Measurements from ENCODE around the gene BLID. TPM values are rescaled to one million over a fixed set of nuclear protein-coding genes. Genes with fewer than 3 reads are reported as not detected.
A peak's percentile ranks its signal among the peaks of the same experiment; 100 is the strongest.

The BLID gene, protein sequence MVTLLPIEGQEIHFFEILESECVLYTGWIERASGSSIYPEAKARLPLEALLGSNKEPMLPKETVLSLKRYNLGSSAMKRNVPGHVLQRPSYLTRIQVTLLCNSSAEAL
- not detected for polyA plus RNA-seq (ENCODE audit: insufficient read length in 4 of 4)

DNA sequence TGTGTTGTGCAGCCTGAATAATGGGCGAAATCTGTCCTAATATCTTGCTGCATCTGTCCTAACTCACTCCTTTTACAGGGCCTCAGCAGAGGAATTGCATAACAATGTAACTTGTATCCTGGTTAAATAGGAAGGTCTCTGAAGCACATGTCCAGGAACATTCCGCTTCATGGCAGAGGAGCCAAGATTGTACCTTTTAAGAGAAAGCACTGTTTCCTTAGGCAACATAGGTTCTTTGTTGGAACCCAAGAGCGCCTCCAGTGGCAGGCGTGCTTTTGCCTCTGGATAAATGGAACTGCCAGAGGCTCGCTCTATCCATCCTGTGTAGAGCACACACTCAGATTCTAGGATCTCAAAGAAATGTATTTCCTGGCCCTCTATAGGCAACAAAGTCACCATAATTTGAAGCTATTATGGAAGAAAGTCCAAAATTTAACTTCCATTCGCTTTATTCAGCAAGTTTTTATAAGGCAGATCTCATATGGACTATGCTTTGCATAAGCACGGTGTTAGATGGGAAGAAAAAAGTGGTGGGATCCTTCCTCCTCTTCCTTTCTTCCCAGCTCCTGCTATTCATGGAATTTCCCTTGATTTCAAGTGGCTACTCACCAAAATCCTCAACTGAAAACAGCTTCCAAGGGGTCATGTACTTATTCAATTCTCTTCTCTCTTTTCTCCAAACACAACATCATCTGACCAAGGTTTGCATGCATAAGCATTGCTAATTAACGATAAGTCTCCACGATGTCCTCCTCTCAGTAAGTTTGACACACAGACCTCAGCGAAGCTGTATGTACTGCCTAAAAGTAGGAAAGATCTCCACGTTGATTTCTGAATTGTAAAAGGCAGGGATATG is at the start of gene BLID:
Gene BLID (minus strand): TSS at position 692 of the 856 bp plus-strand sequence. CDS start 293 bp downstream, at position 399.
- DNase-seq (ENCODE audit: low read depth in 4 of 4, low spot score in 2 of 4): no peak

DNA sequence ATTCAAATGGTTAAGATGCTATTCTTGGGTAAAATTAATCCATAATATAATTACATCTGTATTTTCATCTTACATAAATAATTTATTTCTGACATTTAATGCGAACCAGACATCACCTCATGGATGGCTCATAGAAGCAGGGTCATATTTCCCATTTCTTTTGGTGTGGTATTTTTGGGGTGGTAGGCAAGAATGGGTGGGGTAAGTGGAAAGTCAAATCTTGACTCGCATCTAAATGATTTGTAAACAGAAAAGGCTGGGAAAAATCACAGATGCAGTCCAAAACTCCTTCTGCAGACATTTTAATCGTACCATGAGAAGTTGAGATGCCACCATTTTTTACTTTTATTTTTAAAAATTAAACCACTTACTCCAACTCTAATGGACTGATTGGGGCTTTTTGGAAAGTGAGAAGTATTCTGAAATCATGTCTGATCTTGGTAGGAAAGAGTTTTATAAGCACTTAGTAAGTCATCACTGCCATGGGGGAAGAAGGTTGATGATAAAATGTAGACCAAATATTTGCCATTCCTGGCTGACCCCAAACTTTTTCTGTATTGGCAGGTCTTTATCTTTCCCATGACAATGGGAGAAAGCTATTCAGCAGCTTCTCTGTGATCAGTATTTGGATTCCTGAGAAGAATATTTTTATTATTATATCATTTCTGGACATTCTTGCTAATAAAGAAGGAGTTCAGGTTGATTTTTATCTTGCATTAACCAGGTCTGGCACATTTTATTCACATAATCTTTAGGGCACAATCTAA is 47.2 kb upstream of the BLID start:
- no peak for DNase-seq (ENCODE audit: low read depth in 4 of 4, low spot score in 2 of 4)

DNA sequence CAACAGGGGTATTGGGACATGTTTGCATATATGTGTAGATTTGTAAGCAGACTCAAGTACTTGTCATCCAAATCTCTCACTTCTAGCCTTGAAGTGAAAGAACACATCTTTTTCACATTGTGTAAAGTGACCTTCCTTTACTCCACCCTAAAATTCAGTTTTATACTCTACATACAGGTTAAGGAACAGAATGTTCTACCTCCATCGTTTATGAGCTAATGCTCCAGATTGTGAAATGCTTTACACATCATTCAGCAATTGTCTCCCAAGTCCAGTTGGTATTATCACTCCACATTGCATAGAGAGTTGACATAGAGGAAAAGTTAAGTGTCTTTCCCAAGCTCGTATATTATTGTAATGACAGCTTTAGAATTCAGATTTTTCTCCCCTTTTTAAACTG is 46.1 kb upstream of the BLID start:
- no peak for DNase-seq (ENCODE audit: low read depth in 4 of 4, low spot score in 2 of 4)

DNA sequence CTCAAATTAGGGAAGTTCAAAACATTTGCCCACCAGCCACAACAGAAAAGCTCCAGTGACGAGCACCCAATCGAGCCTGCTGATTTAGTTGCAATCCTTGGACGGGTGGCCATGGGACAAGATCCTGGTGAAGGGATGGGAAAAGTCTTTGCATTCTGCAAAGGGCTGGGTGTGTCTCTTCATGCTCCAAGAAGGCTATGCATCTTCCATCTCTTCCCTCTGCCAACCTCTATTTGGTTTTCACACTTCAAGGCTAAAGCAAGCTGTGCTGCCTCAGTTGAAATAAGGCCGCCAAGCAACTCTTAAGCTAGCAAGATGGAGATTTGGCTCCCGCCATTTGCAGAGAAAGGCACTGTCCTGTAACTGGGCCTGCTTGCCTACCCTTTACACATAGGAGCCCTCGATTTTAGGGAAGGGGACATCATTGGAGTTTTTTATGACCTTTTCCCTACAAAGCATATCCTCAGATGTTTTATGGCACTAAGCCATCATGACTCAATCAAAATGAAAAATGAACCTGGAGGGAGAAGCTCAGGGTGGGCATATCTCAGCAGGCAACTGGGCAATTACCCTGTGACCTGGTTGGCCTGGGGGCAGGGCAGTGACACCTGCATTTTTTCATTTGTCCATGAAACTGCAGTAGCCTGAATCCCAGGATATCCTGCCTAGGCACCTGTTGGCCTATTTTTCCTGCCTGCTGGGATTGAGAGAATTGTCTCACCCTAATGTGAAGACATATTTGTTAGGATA is 45.0 kb upstream of the BLID start:
- DNase-seq (ENCODE audit: low read depth in 4 of 4, low spot score in 2 of 4): no peak

DNA sequence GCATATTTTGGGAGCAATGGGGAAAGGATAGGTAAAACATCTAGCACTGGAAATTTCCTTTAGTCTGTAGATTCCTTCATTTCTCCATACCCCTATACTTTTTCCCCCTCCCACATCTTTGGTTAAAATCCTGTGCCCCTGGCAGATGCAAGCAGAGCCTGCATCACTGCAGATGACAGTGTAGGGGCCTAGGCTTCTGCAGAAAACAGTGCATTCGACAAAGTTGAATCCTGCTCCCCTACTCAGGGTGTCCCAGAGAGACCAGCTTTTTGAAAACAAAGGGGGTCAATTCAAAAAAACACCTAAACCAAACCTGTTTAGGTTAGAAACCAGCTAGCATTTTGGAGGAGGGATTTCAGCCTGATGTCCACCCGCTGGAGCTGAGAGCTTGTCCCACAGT is 43.8 kb upstream of the BLID start:
- DNase-seq (ENCODE audit: low read depth in 4 of 4, low spot score in 2 of 4): no peak

DNA sequence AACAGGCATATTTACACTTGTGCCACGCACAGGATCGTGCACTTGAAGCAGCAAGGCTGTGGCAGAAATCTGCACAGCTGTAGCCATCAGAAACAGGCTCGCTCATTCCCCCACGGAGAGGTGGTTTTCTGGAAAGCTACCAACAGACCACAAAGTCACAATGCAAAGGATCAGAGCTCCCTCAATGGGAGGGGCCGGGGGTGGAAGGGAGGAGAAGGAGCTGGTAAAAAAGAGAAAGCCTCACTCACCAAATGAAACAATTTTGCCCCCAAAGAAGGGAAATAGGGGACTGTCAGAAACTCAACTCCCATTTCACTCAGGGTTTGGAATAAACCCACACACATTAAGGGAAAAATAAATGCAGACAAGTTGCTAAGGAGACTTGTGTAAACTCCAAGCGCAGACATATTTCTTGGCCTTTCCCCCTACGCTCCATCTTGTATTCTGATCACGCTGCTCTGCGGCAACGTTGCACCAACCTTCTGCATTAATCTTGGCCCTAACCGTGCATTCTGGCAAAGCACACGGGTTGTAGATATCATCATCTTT is 43.2 kb upstream of the BLID start:
- DNase-seq (ENCODE audit: low read depth in 4 of 4, low spot score in 2 of 4): peak in 2 of 4 donors; percentile 13 to 40

DNA sequence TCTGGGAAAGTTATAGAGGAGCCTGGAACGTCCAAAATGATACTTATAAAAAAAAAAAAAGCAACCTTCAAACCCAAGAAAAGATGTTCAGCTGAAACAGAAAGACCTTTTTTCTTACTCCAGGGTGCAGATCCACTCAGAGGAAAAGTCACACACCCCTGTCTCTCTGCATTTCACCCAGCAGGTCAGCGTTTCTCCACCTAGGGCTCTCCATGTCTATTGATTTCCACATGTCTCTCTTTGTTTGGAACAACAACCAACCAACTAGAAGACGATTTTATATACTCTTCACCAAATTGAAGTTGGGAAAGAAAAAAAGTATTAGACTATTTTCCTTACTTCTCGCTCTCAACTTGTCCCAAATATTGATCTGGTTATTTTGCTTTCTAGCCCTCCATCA is 42.2 kb upstream of the BLID start:
- DNase-seq (ENCODE audit: low read depth in 4 of 4, low spot score in 2 of 4): no peak

DNA sequence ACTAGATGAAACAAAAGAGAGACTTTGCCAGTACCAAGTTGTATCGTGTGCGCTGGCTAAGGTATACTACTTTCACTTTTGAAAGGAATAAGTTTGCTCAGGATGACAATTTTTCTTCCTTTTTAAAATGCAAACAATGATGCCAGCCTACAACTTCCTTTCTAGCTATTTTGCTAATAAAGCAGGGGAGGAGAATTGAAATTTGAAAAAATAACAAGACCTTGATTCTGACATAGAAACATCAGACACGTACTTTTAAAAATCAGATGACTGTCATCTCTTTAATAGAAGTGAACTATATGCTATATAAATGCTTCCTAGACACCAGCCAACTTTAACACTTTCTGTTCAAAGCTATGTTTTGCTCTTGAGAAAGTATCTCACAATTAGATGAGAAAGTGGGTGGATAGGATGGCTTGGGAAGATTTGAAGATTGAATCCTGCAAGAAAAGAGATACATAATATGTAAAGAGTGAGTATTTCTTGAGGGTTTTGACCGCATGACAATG is 41.7 kb upstream of the BLID start:
- DNase-seq (ENCODE audit: low read depth in 4 of 4, low spot score in 2 of 4): no peak

DNA sequence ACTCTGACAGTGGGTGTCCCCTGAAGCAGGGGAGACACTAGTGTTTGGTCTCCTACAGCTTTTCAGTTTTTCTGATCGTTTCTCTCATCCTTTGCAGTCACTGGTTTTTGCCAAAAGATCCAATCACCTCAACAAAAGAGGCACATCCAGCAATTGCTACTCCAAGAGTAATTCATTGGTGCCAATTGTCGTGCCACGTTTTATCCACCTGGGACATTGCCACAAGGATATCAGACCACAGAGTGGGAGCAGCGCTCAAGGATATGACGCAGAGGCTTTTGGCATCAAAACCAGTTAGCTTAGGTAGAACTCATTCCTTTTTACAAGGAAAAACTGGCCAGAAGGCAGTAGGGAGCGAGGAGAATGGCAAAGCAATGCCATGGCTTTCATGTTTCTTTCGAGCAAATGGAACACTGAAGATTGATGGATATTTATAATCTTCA is 40.9 kb upstream of the BLID start:
- DNase-seq (ENCODE audit: low read depth in 4 of 4, low spot score in 2 of 4): no peak

DNA sequence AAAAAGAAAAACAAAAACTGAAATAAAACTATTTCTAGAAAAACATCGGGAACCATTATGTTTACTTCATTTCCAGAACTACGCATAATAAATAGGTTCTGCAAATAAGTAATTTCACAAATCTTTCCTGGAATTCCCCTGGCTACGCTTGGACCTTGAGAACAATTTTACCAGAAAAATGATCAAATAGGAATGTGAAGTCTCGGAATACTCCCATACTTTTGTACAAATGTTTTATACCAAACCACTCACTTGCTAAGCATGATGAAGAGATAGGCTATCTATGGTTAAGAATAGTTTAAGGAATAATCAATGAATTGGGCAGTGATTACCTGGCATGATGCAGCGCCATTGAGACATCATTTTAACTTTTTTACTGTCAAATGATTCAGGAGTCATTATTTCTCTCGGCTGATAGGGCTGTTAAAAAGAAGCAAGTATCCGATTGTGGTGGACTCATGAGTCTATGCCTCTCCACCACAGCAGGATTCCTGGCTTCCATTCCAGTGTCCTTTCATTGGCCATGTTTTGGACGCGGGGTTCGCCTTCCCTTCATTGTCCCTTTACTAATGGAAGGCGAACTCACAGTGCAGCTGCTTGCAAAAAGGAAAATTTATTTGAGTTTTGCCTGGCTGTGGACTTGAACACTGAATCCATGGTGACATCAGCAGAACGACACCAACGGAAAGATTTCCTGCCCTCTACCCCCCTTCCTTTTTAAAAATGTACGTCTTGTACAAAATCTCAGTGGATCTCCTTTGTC is 39.9 kb upstream of the BLID start:
- DNase-seq (ENCODE audit: low read depth in 4 of 4, low spot score in 2 of 4): no peak

DNA sequence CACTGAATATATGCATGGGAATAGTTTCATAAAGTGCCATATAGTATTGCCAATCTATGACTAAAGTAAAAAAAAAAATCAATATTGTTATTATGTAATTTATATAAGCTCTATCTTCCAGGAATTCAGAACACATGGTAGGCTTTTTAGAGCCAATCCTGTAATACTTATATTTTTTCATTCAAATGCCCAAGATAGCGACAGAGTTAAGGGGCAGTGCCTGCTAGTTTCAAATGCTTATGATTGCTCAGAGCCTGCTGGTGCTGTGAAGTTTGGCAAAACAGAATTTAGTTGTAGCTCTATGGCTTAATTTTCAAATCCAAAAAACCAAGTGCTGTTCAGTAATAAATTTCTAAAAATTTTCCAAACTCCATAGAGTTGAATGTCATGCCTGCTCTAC is 39.0 kb upstream of the BLID start:
- DNase-seq (ENCODE audit: low read depth in 4 of 4, low spot score in 2 of 4): no peak

DNA sequence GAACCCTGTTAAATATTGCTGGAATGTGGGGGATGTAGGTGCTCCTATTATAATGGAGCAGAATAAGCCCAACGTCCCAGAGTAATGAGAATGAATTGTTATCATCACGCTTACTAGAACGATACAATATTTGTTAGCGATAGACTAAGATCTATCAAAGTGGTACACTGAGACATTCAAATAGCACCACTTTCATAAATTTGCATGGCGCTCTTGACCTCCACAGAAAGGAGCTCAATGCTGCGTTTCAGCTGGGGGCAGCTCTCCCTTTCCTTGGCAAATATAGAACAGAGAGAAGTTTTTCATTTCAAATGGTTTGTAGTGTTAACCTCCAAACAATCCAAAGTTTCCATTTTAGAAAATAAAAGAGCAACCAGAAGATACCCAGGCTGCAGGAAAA is 38.2 kb upstream of the BLID start:
- DNase-seq (ENCODE audit: low read depth in 4 of 4, low spot score in 2 of 4): no peak

DNA sequence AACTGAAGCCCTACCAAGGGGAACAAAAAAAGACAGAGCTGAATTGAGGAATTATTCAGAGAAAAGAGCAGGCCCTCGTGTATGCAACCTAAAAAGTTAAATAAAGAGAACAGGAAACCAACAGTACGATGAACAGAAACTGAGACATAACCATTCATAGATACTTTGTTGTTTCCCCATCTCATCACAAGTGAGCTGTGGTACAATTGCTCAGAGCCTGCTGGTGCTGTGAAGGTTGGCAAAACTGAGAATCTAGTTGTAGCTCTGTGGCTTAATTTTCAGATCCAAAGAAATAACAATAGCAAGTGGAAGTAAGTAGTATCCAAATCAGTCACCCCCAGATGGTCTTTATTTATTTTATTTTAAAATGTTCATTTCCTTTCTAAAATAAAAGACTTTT is 37.7 kb upstream of the BLID start:
- DNase-seq (ENCODE audit: low read depth in 4 of 4, low spot score in 2 of 4): no peak

DNA sequence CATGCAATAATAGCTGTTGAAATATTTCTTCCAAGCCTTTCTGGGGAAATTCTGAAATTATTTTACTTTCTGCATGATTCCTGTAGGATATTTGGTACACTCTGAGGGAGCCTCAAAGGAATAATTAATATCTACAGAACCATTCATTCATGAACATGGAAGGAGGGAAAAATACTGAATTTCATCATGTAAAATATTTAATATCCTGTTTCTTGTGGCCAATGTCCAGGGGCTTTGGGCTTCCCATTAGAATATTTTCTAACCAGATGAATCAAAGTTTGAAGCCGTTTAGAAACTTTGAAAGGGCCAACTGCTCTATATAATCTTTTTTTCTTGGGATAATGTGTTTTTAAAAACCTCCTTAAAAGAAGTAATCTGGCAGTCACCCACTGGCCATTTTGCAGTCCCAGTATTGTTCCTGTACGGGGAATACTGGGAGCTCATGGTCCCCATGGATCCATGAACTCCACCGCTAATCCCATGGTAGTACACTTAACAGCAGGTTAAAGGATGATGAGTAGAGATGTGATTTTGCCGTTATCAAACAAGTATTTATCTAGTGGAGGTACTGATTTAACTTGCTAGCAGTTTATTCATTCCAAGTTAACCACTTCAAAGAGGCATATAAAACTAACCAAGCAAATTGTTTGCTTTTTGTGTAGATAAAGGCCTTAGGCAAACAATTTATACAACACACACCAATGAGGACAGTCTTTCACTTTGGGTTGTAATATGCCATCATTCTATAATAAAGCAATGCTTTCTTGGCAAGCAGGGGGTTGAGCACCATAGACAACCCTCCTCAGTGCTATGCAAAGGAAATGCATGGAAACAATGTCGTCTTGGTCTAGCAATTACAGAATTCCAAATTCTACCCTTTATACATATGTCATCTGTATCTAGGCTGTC is 34.5 kb upstream of the BLID start:
- no peak for DNase-seq (ENCODE audit: low read depth in 4 of 4, low spot score in 2 of 4)

DNA sequence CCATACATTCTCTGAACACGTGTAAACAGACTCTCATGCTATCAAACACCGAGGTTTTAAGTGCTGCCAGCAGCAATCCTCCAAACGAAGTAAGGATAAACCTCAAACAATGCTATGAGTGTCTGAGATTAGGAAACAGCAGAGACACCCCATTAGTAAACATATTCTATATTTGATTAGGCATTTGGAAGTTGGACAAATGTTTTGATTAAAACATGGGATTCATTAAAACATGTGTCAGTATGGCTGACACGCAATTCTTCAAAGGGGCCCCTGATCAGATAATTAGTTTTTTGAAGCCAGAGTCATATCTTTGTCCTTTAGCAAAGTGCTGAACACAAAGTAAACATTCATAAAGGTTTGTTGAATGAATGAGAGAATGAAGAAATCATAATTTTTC is 33.2 kb upstream of the BLID start:
- DNase-seq (ENCODE audit: low read depth in 4 of 4, low spot score in 2 of 4): no peak

DNA sequence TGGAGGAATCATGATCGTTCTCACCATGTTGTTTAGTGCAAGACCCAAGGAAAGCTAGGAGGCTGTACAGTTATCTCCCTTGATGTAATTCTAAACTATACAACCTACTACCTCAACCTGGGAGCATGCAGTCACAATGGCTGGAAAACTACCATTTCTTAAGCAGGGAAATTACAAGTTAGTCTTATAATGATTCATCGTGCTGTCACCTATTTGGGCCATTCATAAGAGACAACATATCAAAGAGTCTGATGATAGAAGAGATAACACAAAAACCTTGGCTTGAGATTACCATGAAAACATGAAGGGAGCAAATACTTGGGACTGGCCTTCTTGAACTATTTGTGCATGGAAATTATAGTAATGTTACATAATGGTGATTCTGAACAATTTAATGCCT is 30.5 kb upstream of the BLID start:
- no peak for DNase-seq (ENCODE audit: low read depth in 4 of 4, low spot score in 2 of 4)

DNA sequence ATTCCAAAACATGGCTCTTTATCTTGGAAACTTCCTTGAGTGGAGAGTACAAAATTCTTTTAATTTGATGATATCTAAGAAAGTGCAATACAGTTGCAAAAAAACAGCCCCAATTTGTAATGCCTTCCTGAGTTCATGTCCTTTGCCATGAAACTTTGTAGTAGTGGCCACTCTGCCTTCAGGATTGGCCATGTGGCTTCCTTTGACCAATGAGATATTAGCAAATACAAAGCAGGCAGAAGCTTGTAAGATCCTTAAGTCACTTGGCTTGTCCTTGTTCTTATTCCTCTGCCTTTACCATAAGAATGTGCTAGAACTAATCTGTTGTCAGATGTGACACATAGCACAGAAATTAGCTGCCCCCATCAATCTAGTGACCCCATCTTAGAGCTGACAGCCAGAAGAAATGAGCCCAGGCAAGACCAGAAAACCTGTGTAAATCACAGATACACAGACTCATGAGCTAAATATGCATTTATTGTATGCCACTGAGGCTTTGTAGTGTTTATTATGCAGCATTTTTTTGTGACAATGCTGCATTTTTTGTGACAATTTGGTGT is 29.8 kb upstream of the BLID start:
- DNase-seq (ENCODE audit: low read depth in 4 of 4, low spot score in 2 of 4): no peak

DNA sequence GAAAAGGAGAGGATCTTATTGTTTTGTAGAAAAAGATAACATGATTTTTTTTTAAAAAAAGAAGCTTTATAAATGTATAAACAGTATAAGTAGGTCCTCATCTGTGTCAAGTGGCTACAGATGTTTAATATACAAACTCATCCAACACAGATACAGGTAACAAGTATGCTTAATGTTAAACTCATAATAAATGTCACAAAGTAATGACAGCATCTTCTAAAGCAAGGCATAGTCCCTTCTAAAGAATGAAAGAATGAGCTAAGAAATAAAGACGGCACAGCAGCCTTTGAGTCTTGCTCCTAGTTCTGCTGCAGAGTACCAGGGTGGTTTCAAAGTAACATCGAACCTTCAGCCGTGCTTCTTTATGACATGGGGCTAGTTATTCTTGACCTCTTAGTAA is 28.7 kb upstream of the BLID start:
- no peak for DNase-seq (ENCODE audit: low read depth in 4 of 4, low spot score in 2 of 4)
